ENCODE measurements around the gene EYS. TPM values are rescaled to one million over a fixed set of nuclear protein-coding genes. Genes with fewer than 3 reads are reported as not detected.
A peak's percentile ranks its signal among the peaks of the same experiment; 100 is the strongest.

Gene EYS
- total RNA-seq, 1 experiment from 2014 or later: not detected

DNA sequence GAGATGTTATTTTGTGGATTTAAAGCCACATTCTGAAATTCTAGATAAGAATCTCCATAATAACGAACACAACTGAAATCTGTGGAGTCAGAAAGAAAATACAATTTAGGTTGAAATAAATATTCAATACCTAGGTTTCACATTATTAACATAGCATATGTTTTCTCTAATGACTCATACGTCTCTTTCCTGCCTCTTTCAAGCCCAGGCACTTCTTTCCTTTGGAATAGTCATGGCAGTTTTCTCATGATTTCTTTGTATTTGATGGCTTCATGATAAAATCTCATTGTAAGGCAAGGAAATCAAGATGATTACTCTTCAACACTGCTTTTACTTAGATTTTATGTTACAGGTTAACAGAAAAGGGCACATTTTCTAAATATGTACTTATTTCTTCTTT is 1267.8 kb downstream of the EYS start:
- no peaks in the 10 kb centered on the region for H3K27me3 ChIP-seq
- no peak for DNase-seq
- H3K36me3 ChIP-seq: no peaks in the 10 kb centered on the region
- no peaks in the 10 kb centered on the region for H3K9me3 ChIP-seq
- no peak overlapping the region for H3K4me3 ChIP-seq

- H3K4me3 ChIP-seq: no peak overlapping the region
- H3K27me3 ChIP-seq: no peaks in the 10 kb centered on the region
- H3K36me3 ChIP-seq: no peaks in the 10 kb centered on the region
- no peaks in the 10 kb centered on the region for H3K9me3 ChIP-seq
- DNase-seq: no peak
Measured at GRCh38 chr6:64437996-64438395, 1269.0 kb downstream of the EYS start.

- H3K27me3 ChIP-seq: no peaks in the 10 kb centered on the region
- no peak overlapping the region for H3K4me3 ChIP-seq
- no peaks in the 10 kb centered on the region for H3K9me3 ChIP-seq
- no peak for DNase-seq
- no peaks in the 10 kb centered on the region for H3K36me3 ChIP-seq
Measured at GRCh38 chr6:64429926-64430325, 1277.1 kb downstream of the EYS start.

- Histone ChIP-seq H3K4me3 (no peak overlapping the region), H3K9me3 (no peaks in the 10 kb centered on the region)
Measured at GRCh38 chr6:64428186-64428585, 1278.8 kb downstream of the EYS start.

GRCh38 chr6:64415926-64416325 is 1291.1 kb downstream of the EYS start:
- no peak for DNase-seq
- H3K36me3 ChIP-seq: no peaks in the 10 kb centered on the region

More at GRCh38 chr6:64428186-64428585, 1278.8 kb downstream of the EYS start:
- no peak for DNase-seq
- H3K27me3 ChIP-seq: no peaks in the 10 kb centered on the region
- H3K36me3 ChIP-seq: no peaks in the 10 kb centered on the region

GRCh38 chr6:64411226-64411625 is 1295.8 kb downstream of the EYS start:
- no peak overlapping the region for H3K4me3 ChIP-seq
- H3K9me3 ChIP-seq: no peaks in the 10 kb centered on the region
- no peaks in the 10 kb centered on the region for H3K27me3 ChIP-seq
- H3K36me3 ChIP-seq: no peaks in the 10 kb centered on the region
- DNase-seq: no peak

More at GRCh38 chr6:64415926-64416325, 1291.1 kb downstream of the EYS start:
- H3K9me3 ChIP-seq: no peaks in the 10 kb centered on the region
- no peak overlapping the region for H3K4me3 ChIP-seq
- H3K27me3 ChIP-seq: no peaks in the 10 kb centered on the region

DNA sequence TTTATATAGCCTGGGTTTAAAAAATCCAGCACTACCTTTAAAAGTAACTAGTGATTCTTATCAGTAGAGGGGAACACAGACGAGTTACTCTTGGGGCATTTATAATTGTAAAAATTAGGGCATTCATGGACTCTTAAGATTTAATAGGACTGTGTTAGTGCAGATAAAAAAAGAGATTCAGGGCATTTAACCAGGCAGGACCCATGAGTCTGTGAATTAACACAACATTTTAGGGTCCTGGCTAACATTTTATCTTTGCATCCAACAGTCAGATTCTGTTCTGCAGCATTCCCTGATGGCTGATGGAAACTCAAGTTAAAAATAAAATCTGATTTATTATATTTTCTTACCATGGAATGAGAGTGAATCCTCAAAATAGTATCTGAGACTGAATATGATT is 1297.1 kb downstream of the EYS start:
- Histone ChIP-seq H3K9me3 (no peaks in the 10 kb centered on the region), H3K36me3 (no peaks in the 10 kb centered on the region), H3K4me3 (no peak overlapping the region), H3K27me3 (no peaks in the 10 kb centered on the region)
- DNase-seq: no peak

DNA sequence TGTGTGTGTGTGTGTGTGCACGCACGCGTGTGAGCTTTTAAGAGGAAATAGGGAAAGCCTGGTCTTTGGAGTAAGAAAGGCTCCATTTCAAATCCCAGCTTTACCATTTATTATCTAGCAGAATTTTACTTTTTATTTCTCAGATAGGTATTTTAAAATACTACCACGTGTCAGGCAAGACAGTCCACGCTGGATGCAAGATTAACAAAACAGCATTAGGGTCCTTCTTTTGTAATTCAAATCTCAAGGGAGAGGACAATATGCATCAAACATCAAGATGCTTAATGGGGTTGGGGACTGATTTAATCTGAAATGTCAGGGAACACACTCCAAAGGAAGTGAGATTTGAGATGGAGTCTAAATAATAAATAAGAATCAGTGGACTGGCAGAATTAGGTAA is 1302.6 kb downstream of the EYS start:
- Histone ChIP-seq H3K9me3 (no peaks in the 10 kb centered on the region), H3K4me3 (no peak overlapping the region), H3K27me3 (no peaks in the 10 kb centered on the region), H3K36me3 (no peaks in the 10 kb centered on the region)
- no peak for DNase-seq

GRCh38 chr6:64383277-64383676 is 1323.7 kb downstream of the EYS start:
- Histone ChIP-seq H3K9me3 (no peaks in the 10 kb centered on the region), H3K36me3 (no peaks in the 10 kb centered on the region), H3K27me3 (no peaks in the 10 kb centered on the region), H3K4me3 (no peak overlapping the region)
- DNase-seq: no peak

GRCh38 chr6:64376394-64376793 is 1330.6 kb downstream of the EYS start:
- DNase-seq: no peak
- no peaks in the 10 kb centered on the region for H3K9me3 ChIP-seq

GRCh38 chr6:64357430-64357829 is 1349.6 kb downstream of the EYS start:
- H3K36me3 ChIP-seq: no peaks in the 10 kb centered on the region
- no peaks in the 10 kb centered on the region for H3K27me3 ChIP-seq
- DNase-seq: no peak
- no peak overlapping the region for H3K4me3 ChIP-seq
- no peaks in the 10 kb centered on the region for H3K9me3 ChIP-seq

More at GRCh38 chr6:64376394-64376793, 1330.6 kb downstream of the EYS start:
- H3K27me3 ChIP-seq: no peaks in the 10 kb centered on the region
- no peaks in the 10 kb centered on the region for H3K36me3 ChIP-seq
- H3K4me3 ChIP-seq: no peak overlapping the region

DNA sequence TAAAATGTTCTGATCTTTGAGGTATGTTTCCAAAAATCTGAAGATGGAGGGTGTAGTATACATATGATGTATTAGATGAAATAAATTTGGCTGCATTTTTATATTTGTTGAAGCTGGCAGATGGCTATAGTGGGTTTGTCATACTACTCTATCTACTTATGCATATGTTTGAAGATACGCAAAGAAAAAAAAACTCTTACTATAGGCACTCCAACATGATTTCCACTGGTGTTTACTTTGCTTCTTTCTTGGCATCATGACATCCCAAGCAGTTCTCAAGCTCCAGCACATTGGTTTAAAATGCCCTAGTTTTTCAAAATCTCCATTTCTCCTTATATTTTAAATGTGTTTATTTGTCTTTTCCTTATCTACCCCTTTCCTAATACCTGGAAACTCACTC is 1359.6 kb downstream of the EYS start:
- no peak overlapping the region for H3K4me3 ChIP-seq
- no peaks in the 10 kb centered on the region for H3K27me3 ChIP-seq
- no peaks in the 10 kb centered on the region for H3K9me3 ChIP-seq
- no peaks in the 10 kb centered on the region for H3K36me3 ChIP-seq
- no peak for DNase-seq

DNA sequence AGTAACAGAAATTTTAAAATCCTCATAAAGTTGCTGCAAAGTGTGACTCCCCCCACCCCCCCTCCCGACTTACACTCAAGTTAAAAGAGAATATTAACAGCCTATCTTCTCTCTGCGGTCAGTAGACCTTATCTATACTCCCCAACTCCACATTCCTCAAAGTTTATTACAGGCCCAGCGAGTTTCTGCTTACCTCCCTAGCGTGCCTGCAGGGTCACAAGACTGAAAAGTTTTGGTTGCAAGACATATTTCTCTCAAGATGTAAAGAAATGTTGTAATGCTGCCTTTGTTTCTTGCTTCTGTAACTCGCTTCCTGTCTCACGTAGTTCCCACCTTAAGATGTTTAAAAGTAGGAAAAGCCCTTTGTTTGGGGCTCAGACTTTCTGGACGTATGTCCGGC is 1371.8 kb downstream of the EYS start:
- H3K36me3 ChIP-seq: no peaks in the 10 kb centered on the region
- no peak overlapping the region for H3K4me3 ChIP-seq
- no peak for DNase-seq
- H3K9me3 ChIP-seq: no peaks in the 10 kb centered on the region
- H3K27me3 ChIP-seq: no peaks in the 10 kb centered on the region

- Histone ChIP-seq H3K36me3 (no peaks in the 10 kb centered on the region), H3K4me3 (no peak overlapping the region), H3K27me3 (no peaks in the 10 kb centered on the region), H3K9me3 (no peaks in the 10 kb centered on the region)
- no peak for DNase-seq
Measured at GRCh38 chr6:64334636-64335035, 1372.4 kb downstream of the EYS start.

DNA sequence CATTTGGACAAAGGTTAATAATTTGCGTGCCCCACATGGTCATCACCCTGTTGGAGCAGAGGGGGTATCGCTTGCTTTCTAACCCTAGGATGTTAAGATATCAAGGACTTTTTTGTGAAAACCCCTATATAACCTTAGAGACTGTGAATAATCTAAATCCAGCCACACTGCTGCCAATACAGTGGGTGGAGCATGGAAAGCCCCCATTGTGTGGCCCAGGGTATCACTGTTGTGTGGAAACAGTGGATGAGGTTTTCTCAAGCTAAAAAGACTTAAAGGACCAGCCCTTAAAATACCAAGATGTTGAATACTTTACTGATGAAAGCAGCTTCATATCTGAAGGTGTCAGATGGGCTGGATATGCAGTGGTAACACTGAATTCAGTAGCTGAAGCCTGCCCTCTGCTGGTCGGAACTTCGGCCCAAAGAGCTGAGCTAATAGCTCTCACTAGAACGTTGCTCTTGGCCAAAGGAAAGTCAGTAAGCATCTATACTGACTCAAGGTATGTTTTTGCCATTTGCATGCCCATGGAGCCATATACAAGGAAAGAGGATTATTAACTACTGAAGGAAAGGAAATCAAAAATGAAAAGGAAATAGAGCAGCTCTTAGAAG is 1376.2 kb downstream of the EYS start:
- no peaks in the 10 kb centered on the region for H3K9me3 ChIP-seq
- H3K36me3 ChIP-seq: no peaks in the 10 kb centered on the region
- no peaks in the 10 kb centered on the region for H3K27me3 ChIP-seq
- DNase-seq: peak; percentile 57
- no peak overlapping the region for H3K4me3 ChIP-seq

GRCh38 chr6:64326939-64327338 is 1380.1 kb downstream of the EYS start:
- Histone ChIP-seq H3K4me3 (no peak overlapping the region), H3K27me3 (no peaks in the 10 kb centered on the region), H3K9me3 (no peaks in the 10 kb centered on the region), H3K36me3 (no peaks in the 10 kb centered on the region)
- DNase-seq: no peak

GRCh38 chr6:64325093-64325492 is 1381.9 kb downstream of the EYS start:
- no peaks in the 10 kb centered on the region for H3K27me3 ChIP-seq
- DNase-seq: no peak

DNA sequence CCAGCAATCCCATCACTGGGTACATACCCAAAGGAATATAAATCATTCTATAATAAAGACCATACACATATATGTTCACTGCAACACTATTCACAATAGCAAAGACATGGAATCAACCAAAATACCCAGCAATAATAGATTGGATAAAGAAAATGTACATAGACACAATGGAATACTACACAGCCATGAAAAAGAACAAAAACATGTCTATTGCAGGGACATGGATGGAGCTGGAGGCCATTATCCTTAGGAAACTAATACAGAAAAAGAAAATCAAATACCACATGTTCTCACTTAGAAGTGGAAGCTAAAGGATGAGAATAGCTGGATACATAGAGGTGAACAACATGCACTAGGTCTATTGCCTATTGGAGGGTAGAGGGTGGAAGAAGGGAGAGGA is 1396.8 kb downstream of the EYS start:
- no peak for DNase-seq
- H3K4me3 ChIP-seq: no peak overlapping the region
- H3K36me3 ChIP-seq: no peaks in the 10 kb centered on the region
- H3K9me3 ChIP-seq: no peaks in the 10 kb centered on the region
- H3K27me3 ChIP-seq: no peaks in the 10 kb centered on the region

More at GRCh38 chr6:64325093-64325492, 1381.9 kb downstream of the EYS start:
- Histone ChIP-seq H3K4me3 (no peak overlapping the region), H3K36me3 (no peaks in the 10 kb centered on the region), H3K9me3 (no peaks in the 10 kb centered on the region; the same call in 1 of the 2 replicates)
